Transverse colon (tissue), 4 donors: ENCODE measurements around the gene OSBPL2. TPM values are rescaled to one million over a fixed set of nuclear protein-coding genes. Genes with fewer than 3 reads are reported as not detected.

Experiments used
- DNase-seq: peaks from one replicate; pipeline ENCODE4 v3.0.0-alpha.2; 2019
- H3K27ac ChIP-seq, 4 donors: fragments of 200-600 bp; sonication (generic); 2 replicates each; pipeline ENCODE4 v1.5.1; 2016 to 2018; ENCODE audit warnings: inconsistent platforms in 4 of 4
- H3K27me3 ChIP-seq: fragments of 200-600 bp; sonication (generic); 2 replicates; pipeline ENCODE4 v1.5.1; 2017; ENCODE audit warnings: inconsistent platforms
- H3K36me3 ChIP-seq, 4 donors: fragments of 200-600 bp; sonication (generic); 2 replicates each; pipeline ENCODE4 v1.5.1; 2017 to 2019; ENCODE audit warnings: inconsistent platforms in 4 of 4
- H3K4me1 ChIP-seq, 4 donors: fragments of 200-600 bp; sonication (generic); 2 replicates each; pipeline ENCODE4 v1.5.1; 2017 to 2020; ENCODE audit warnings: inconsistent platforms in 4 of 4
- H3K4me3 ChIP-seq, 4 donors: fragments of 200-600 bp; sonication (generic); 1 replicate in 1 of 4; 2 replicates in 3 of 4; pipeline versions ENCODE4 v1.5.1 to v1.6.1; 2017 to 2019; ENCODE audit warnings: inconsistent platforms in 4 of 4
- H3K9me3 ChIP-seq, 2 donors: fragments of 200-600 bp; sonication (generic); 2 replicates each; pipeline ENCODE4 v1.5.1; 2017 to 2019; ENCODE audit warnings: inconsistent platforms in 2 of 2
- CTCF ChIP-seq, 5 experiments: fragments of 200-600 bp in 3 of 5; fragments of 450-650 bp in 2 of 5; sonication (generic) in 3 of 5; IDR thresholded peaks; 1 replicate in 2 of 5; 2 replicates in 3 of 5; pipeline ENCODE4 v1.5.1; 2016 to 2017; ENCODE audit warnings: antibody characterized with exemption in 5 of 5, inconsistent platforms in 3 of 5, mild to moderate bottlenecking in 2 of 5, moderate library complexity in 1 of 5
- EP300 ChIP-seq: sonication (generic); formaldehyde crosslinking; IDR thresholded peaks from one replicate; pipeline ENCODE4 v1.6.1; 2017; ENCODE audit warnings: antibody characterized with exemption, low read depth
- POLR2A ChIP-seq: fragments of 450-650 bp; IDR thresholded peaks from one replicate; pipeline ENCODE4 v1.6.1; 2016; ENCODE audit warnings: antibody characterized with exemption, mild to moderate bottlenecking, moderate library complexity
- POLR2AphosphoS5 ChIP-seq, 3 donors: sonication (generic); formaldehyde crosslinking; IDR thresholded peaks; one replicate each; pipeline ENCODE4 v1.6.1; 2016; ENCODE audit warnings: antibody characterized with exemption in 3 of 3
- WGBS, 2 donors: methylation state at CpG; one replicate each; pipeline ENCODE4 v1.1.5; 2018; ENCODE audit warnings: low coverage in 1 of 2; 5-methylcytosine and 5-hydroxymethylcytosine counted together
- in situ Hi-C, 4 donors: fragments of 200-750 bp; cut with MboI; loops; one replicate each; pipeline versions ENCODE4 v1.15.0 to v1.15.1; 2017; ENCODE audit warnings: low sequenced_read_pairs in 3 of 4, low pct_ligation_motif_present in 1 of 4, low pct_unique_long_range_greater_than_20kb in 1 of 4
- intact Hi-C: fragments of 100-400 bp; cut with DNase I; formaldehyde crosslinking; loops from one replicate; pipeline ENCODE4 v1.15.1; 2023; ENCODE audit warnings: low total_unique reads
- total RNA-seq, 4 donors: library from RNA; depleted of rRNA; stranded (reverse); fragments of >200 nt; gene quantifications; one replicate each; pipeline ENCODE4 v1.1.0, GENCODE V29; 2016

Gene OSBPL2
- total RNA-seq, 4 donors from 2014 or later: 36.2 to 101 (median 73.3) TPM

GRCh38 chr20:62338294-62338620 is 99.9 kb downstream of the OSBPL2 start:
- WGBS, 2 donors: 91% methylated on average over 16 of the region's 16 CpGs; no CpG with 5 or more reads in 1 of the 2 donors
- no peak overlapping the region for H3K4me3 ChIP-seq
- no peaks in the 10 kb centered on the region for H3K36me3 ChIP-seq
- in situ Hi-C loops: no loop called here
- no peak for DNase-seq
- intact Hi-C loops: no loop called here
- no peak for TF ChIP-seq POLR2A
- no peak for TF ChIP-seq EP300
- TF ChIP-seq POLR2AphosphoS5 (IDR thresholded peaks at IDR 0.05): no peak
- TF ChIP-seq CTCF (IDR thresholded peaks at IDR 0.05): no peak
- H3K4me1 ChIP-seq: no peaks in the 10 kb centered on the region
- H3K27me3 ChIP-seq: no peaks in the 10 kb centered on the region
- H3K27ac ChIP-seq: peak overlapping the region in 2 of 4 donors; percentile 18 to 58
- H3K9me3 ChIP-seq: no peaks in the 10 kb centered on the region

- Histone ChIP-seq H3K4me1 (no peaks in the 10 kb centered on the region), H3K27ac (peak overlapping the region in 2 of 4 donors; percentile 19 to 42), H3K27me3 (no peaks in the 10 kb centered on the region), H3K4me3 (no peak overlapping the region), H3K36me3 (no peaks in the 10 kb centered on the region), H3K9me3 (no peaks in the 10 kb centered on the region)
- TF ChIP-seq EP300: no peak
- TF ChIP-seq POLR2A: no peak
- TF ChIP-seq CTCF (IDR thresholded peaks at IDR 0.05): no peak
- TF ChIP-seq POLR2AphosphoS5 (IDR thresholded peaks at IDR 0.05): peak in 1 of 3 donors; percentile 26
- WGBS, 2 donors: 60 to 75% methylated on average over 11 to 14 of the region's 14 CpGs
- intact Hi-C loops: loop anchor here (5.0 kb wide), 1 partner anchor 38 kb away; no protein-coding TSS in a partner anchor
- peak; percentile 61 for DNase-seq
- in situ Hi-C loops: no loop called here
Measured at GRCh38 chr20:62339647-62340062, 101.3 kb downstream of the OSBPL2 start.

DNA sequence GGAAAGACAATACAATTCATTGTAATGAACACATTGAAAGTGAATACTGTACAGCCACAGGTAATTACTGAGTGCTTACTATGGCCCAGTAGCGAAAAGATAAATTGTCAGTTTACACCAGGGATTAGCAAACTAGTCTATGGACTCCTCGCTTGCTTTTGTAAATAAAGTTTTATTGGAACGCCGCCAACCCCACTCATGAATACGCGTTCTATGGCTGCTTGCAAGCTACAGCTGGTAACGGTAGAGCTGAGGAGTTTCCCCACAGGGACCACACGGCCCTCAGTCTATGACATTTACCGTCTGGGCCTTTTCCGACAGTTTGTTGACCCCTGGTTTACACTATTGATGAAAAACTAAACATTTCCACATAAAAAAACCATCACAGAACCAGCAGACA is 104.6 kb downstream of the OSBPL2 start:
- peak overlapping the region; percentile 17 to 41 (median 30) for H3K27ac ChIP-seq
- no peaks in the 10 kb centered on the region for H3K4me1 ChIP-seq
- 40 to 62% methylated on average over 1 to 10 of the region's 10 CpGs for WGBS, 2 donors
- in situ Hi-C loops: no loop called here
- H3K4me3 ChIP-seq: no peak overlapping the region
- H3K9me3 ChIP-seq: no peaks in the 10 kb centered on the region
- TF ChIP-seq POLR2AphosphoS5 (IDR thresholded peaks at IDR 0.05) (peak in 1 of 3 donors; percentile 14), CTCF (IDR thresholded peaks at IDR 0.05) (no peak), EP300 (no peak)
- no peak for DNase-seq
- H3K27me3 ChIP-seq: no peaks in the 10 kb centered on the region
- intact Hi-C loops: loop anchor here (5.0 kb wide), 1 partner anchor 34 kb away; no protein-coding TSS in a partner anchor
- no peaks in the 10 kb centered on the region for H3K36me3 ChIP-seq

- intact Hi-C loops: loop anchor here (5.0 kb wide), 1 partner anchor 33 kb away; no protein-coding TSS in a partner anchor
- in situ Hi-C loops: no loop called here
- 80 to 87% methylated on average over 4 to 5 of the region's 5 CpGs for WGBS, 2 donors
Measured at GRCh38 chr20:62344092-62344491, 105.8 kb downstream of the OSBPL2 start.

GRCh38 chr20:62344782-62345181 is 106.5 kb downstream of the OSBPL2 start:
- Histone ChIP-seq H3K9me3 (no peaks in the 10 kb centered on the region), H3K27ac (peak overlapping the region in 3 of 4 donors; percentile 28 to 45 (median 41)), H3K36me3 (no peaks in the 10 kb centered on the region), H3K27me3 (no peaks in the 10 kb centered on the region), H3K4me1 (peaks cover 0 to under 1% (median 0%) of the 10 kb centered on the region in 4 donors), H3K4me3 (no peak overlapping the region)
- peak in 1 of 3 donors; percentile 35 for TF ChIP-seq POLR2AphosphoS5 (IDR thresholded peaks at IDR 0.05)
- no peak for TF ChIP-seq EP300
- TF ChIP-seq CTCF (IDR thresholded peaks at IDR 0.05): no peak
- TF ChIP-seq POLR2A: no peak
- in situ Hi-C loops (no loop called here), intact Hi-C loops (loop anchor here (5.0 kb wide), 1 partner anchor 33 kb away; no protein-coding TSS in a partner anchor)
- no peak for DNase-seq
- WGBS, 2 donors: 71 to 100% methylated on average over 4 to 10 of the region's 10 CpGs

More at GRCh38 chr20:62344092-62344491, 105.8 kb downstream of the OSBPL2 start:
- no peak for DNase-seq
- no peak overlapping the region for H3K4me3 ChIP-seq
- H3K27me3 ChIP-seq: no peaks in the 10 kb centered on the region
- H3K36me3 ChIP-seq: no peaks in the 10 kb centered on the region
- TF ChIP-seq POLR2A: no peak
- no peak for TF ChIP-seq POLR2AphosphoS5 (IDR thresholded peaks at IDR 0.05)
- no peaks in the 10 kb centered on the region for H3K9me3 ChIP-seq
- peak overlapping the region; percentile 9 to 45 (median 34) for H3K27ac ChIP-seq
- H3K4me1 ChIP-seq: no peaks in the 10 kb centered on the region
